ENCODE measurements around the gene NOS1AP.

NOS1AP gene

GRCh38 chr1:162293073-162293692 is 223.7 kb downstream of the NOS1AP start:
- Mint-ChIP-seq H3K36me3 (no peaks in the 10 kb centered on the region), H3K4me1 (no peaks in the 10 kb centered on the region), H3K4me3 (no peak overlapping the region), H3K27ac (no peak overlapping the region), H3K9me3 (no peaks in the 10 kb centered on the region)
- no peak for ATAC-seq
- DNase-seq (ENCODE audit: low spot score in 2 of 2) = no peak

- no peak for DNase-seq (ENCODE audit: low spot score in 2 of 2)
- Mint-ChIP-seq H3K4me1 (no peaks in the 10 kb centered on the region), H3K36me3 (no peaks in the 10 kb centered on the region), H3K4me3 (no peak overlapping the region), H3K9me3 (no peaks in the 10 kb centered on the region), H3K27ac (peak overlapping the region; percentile 35)
- ATAC-seq = no peak
Observed at GRCh38 chr1:162294015-162294414, 224.5 kb downstream of the NOS1AP start.

- H3K4me1 Mint-ChIP-seq = no peaks in the 10 kb centered on the region
- H3K27ac Mint-ChIP-seq = no peak overlapping the region
- DNase-seq (ENCODE audit: low spot score in 2 of 2) (no peak), ATAC-seq (no peak)
- no peaks in the 10 kb centered on the region for H3K36me3 Mint-ChIP-seq
- no peak overlapping the region for H3K4me3 Mint-ChIP-seq
- no peaks in the 10 kb centered on the region for H3K9me3 Mint-ChIP-seq
Observed at GRCh38 chr1:162297208-162297607, 227.7 kb downstream of the NOS1AP start.

- Mint-ChIP-seq H3K36me3 (no peaks in the 10 kb centered on the region), H3K27ac (no peak overlapping the region), H3K9me3 (no peaks in the 10 kb centered on the region), H3K4me3 (no peak overlapping the region), H3K4me1 (no peaks in the 10 kb centered on the region)
- ATAC-seq = peak; percentile 8
- DNase-seq (ENCODE audit: low spot score in 2 of 2) = no peak
Observed at GRCh38 chr1:162298266-162298665, 228.8 kb downstream of the NOS1AP start.

- Mint-ChIP-seq H3K27ac (no peak overlapping the region), H3K4me3 (no peak overlapping the region), H3K9me3 (no peaks in the 10 kb centered on the region), H3K36me3 (no peaks in the 10 kb centered on the region), H3K4me1 (no peaks in the 10 kb centered on the region)
- no peak for DNase-seq (ENCODE audit: low spot score in 2 of 2)
- ATAC-seq = no peak
Observed at GRCh38 chr1:162299018-162299417, 229.5 kb downstream of the NOS1AP start.

- DNase-seq (ENCODE audit: low spot score in 2 of 2) (no peak), ATAC-seq (no peak)
- no peaks in the 10 kb centered on the region for H3K9me3 Mint-ChIP-seq
- no peak overlapping the region for H3K27ac Mint-ChIP-seq
- H3K36me3 Mint-ChIP-seq = no peaks in the 10 kb centered on the region
- H3K4me3 Mint-ChIP-seq = no peak overlapping the region
- H3K4me1 Mint-ChIP-seq = no peaks in the 10 kb centered on the region
Observed at GRCh38 chr1:162300057-162300917, 230.8 kb downstream of the NOS1AP start.

- no peak overlapping the region for H3K4me3 Mint-ChIP-seq
- H3K4me1 Mint-ChIP-seq = no peaks in the 10 kb centered on the region
- ATAC-seq (no peak), DNase-seq (ENCODE audit: low spot score in 2 of 2) (no peak)
- no peaks in the 10 kb centered on the region for H3K36me3 Mint-ChIP-seq
- no peaks in the 10 kb centered on the region for H3K9me3 Mint-ChIP-seq
- no peak overlapping the region for H3K27ac Mint-ChIP-seq
Observed at GRCh38 chr1:162301696-162302095, 232.2 kb downstream of the NOS1AP start.

- Mint-ChIP-seq H3K36me3 (no peaks in the 10 kb centered on the region), H3K4me3 (no peak overlapping the region), H3K9me3 (no peaks in the 10 kb centered on the region), H3K4me1 (no peaks in the 10 kb centered on the region), H3K27ac (no peak overlapping the region)
- DNase-seq (ENCODE audit: low spot score in 2 of 2) = no peak
- no peak for ATAC-seq
Observed at GRCh38 chr1:162302306-162303003, 233.0 kb downstream of the NOS1AP start.

GRCh38 chr1:162303004-162303344 is 233.5 kb downstream of the NOS1AP start:
- ATAC-seq = no peak

GRCh38 chr1:162304736-162305135 is 235.2 kb downstream of the NOS1AP start:
- Mint-ChIP-seq H3K9me3 (peaks cover 4% of the 10 kb centered on the region), H3K36me3 (no peaks in the 10 kb centered on the region), H3K4me3 (no peak overlapping the region), H3K4me1 (no peaks in the 10 kb centered on the region), H3K27ac (no peak overlapping the region)
- DNase-seq (ENCODE audit: low spot score in 2 of 2) (no peak), ATAC-seq (no peak)

More at GRCh38 chr1:162303004-162303344, 233.5 kb downstream of the NOS1AP start:
- Mint-ChIP-seq H3K36me3 (no peaks in the 10 kb centered on the region), H3K4me3 (no peak overlapping the region), H3K9me3 (peaks cover under 1% of the 10 kb centered on the region), H3K27ac (no peak overlapping the region), H3K4me1 (no peaks in the 10 kb centered on the region)
- DNase-seq (ENCODE audit: low spot score in 2 of 2) = no peak

GRCh38 chr1:162305969-162306368 is 236.5 kb downstream of the NOS1AP start:
- no peak for DNase-seq (ENCODE audit: low spot score in 2 of 2)
- H3K36me3 Mint-ChIP-seq = no peaks in the 10 kb centered on the region
- H3K4me1 Mint-ChIP-seq = no peaks in the 10 kb centered on the region
- no peak for ATAC-seq
- no peak overlapping the region for H3K27ac Mint-ChIP-seq
- no peak overlapping the region for H3K4me3 Mint-ChIP-seq
- peaks cover 4% of the 10 kb centered on the region for H3K9me3 Mint-ChIP-seq

GRCh38 chr1:162310337-162310736 is 240.8 kb downstream of the NOS1AP start:
- DNase-seq (ENCODE audit: low spot score in 2 of 2) (no peak), ATAC-seq (no peak)
- no peak overlapping the region for H3K4me3 Mint-ChIP-seq
- H3K36me3 Mint-ChIP-seq = no peaks in the 10 kb centered on the region
- peaks cover 4% of the 10 kb centered on the region for H3K9me3 Mint-ChIP-seq
- H3K27ac Mint-ChIP-seq = no peak overlapping the region
- no peaks in the 10 kb centered on the region for H3K4me1 Mint-ChIP-seq

GRCh38 chr1:162314206-162314605 is 244.7 kb downstream of the NOS1AP start:
- no peaks in the 10 kb centered on the region for H3K36me3 Mint-ChIP-seq
- H3K4me1 Mint-ChIP-seq = no peaks in the 10 kb centered on the region
- ATAC-seq = no peak
- no peaks in the 10 kb centered on the region for H3K9me3 Mint-ChIP-seq
- H3K27ac Mint-ChIP-seq = no peak overlapping the region
- DNase-seq (ENCODE audit: low spot score in 2 of 2) = no peak
- no peak overlapping the region for H3K4me3 Mint-ChIP-seq

- Mint-ChIP-seq H3K27ac (no peak overlapping the region), H3K4me1 (no peaks in the 10 kb centered on the region), H3K4me3 (no peak overlapping the region), H3K36me3 (no peaks in the 10 kb centered on the region), H3K9me3 (no peaks in the 10 kb centered on the region)
- DNase-seq (ENCODE audit: low spot score in 2 of 2) (no peak), ATAC-seq (no peak)
Observed at GRCh38 chr1:162315673-162316072, 246.2 kb downstream of the NOS1AP start.

- no peaks in the 10 kb centered on the region for H3K9me3 Mint-ChIP-seq
- no peak for DNase-seq (ENCODE audit: low spot score in 2 of 2)
- no peaks in the 10 kb centered on the region for H3K36me3 Mint-ChIP-seq
- H3K4me3 Mint-ChIP-seq = no peak overlapping the region
- no peak overlapping the region for H3K27ac Mint-ChIP-seq
- no peaks in the 10 kb centered on the region for H3K4me1 Mint-ChIP-seq
- ATAC-seq = no peak
Observed at GRCh38 chr1:162316187-162316586, 246.7 kb downstream of the NOS1AP start.

GRCh38 chr1:162317621-162318020 is 248.1 kb downstream of the NOS1AP start:
- H3K36me3 Mint-ChIP-seq = no peaks in the 10 kb centered on the region
- H3K4me1 Mint-ChIP-seq = no peaks in the 10 kb centered on the region
- H3K27ac Mint-ChIP-seq = no peak overlapping the region
- ATAC-seq (no peak), DNase-seq (ENCODE audit: low spot score in 2 of 2) (no peak)
- H3K9me3 Mint-ChIP-seq = no peaks in the 10 kb centered on the region
- H3K4me3 Mint-ChIP-seq = no peak overlapping the region

Measured in stimulated activated effector memory CD8-positive, alpha-beta T cell treated with anti-CD3 and anti-CD28 coated beads, Interleukin-12 subunit alpha, Interleukin-12 subunit beta, amount 100 ng/mL, for 72 hours (primary cell).